NCI-H146 treated with DMSO at 0.1 percent for 48 hours (cell line): ENCODE results near the gene EIF3L.

Experiments used
- DNase-seq: peaks from one replicate; lab custom pipeline; 2025; ENCODE audit not compliant: unreplicated experiment; lab: John Stamatoyannopoulos, UW

EIF3L gene

GRCh38 chr22:37850801-37851200 is 1.6 kb downstream of the EIF3L start:
- no peak for DNase-seq

DNA sequence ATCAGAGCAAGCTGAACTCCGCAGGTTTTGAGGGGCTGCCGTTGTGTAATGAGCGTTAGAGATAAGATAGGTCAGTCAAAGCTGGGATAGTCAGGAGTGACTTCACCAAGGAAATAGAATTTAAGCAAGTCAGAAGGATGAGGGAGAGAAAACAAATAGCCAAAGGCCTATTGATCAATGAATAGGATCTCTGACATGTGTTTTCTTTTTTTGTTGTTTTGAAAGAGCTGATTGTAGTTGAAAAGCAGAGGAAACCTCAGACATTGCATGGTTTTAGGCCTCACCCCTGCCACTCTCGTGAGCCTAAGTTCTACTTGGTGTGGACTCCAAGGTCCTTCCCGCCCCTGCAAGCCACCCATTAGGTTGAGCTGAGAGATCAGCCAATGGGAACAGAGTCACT is 3.2 kb downstream of the EIF3L start:
- DNase-seq, result no peak

GRCh38 chr22:37854946-37855345 is 5.7 kb downstream of the EIF3L start:
- DNase-seq, result no peak

GRCh38 chr22:37855462-37855861 is 6.2 kb downstream of the EIF3L start:
- no peak for DNase-seq

- DNase-seq, result no peak
Measured at GRCh38 chr22:37860796-37861421, 11.7 kb downstream of the EIF3L start.

DNA sequence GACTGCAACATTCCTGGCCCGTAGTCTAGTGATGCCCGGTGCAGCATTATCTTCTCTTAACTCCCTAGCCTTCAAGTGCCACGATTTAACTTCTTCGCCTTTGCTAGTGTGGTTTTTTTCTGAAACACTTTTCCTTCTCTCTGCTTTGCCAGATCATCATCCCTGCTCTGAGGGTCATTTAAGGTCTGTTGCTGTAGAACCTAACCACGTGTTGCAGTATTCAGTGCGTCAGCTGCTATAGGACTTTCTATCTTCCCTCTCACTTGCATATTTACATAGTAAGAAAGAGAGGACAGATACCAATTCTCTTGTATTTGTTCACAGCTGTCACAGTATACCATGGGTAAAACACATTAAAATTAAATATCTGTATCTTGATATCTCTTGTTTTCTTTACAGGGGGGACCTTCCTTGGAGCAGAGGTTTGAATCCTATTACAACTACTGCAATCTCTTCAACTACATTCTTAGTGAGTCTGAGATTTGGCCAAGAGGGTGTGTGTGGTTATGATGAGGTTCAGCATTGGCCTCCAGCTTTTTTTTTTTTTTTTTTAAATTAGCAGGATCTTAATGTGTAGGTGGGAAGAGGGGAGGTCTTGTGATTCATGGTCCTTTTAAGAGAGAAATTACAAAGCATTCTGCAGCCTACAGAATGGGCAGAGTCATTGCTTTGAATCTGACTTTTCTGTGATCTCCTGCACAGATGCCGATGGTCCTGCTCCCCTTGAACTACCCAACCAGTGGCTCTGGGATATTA is 13.5 kb downstream of the EIF3L start:
- DNase-seq, result no peak

DNA sequence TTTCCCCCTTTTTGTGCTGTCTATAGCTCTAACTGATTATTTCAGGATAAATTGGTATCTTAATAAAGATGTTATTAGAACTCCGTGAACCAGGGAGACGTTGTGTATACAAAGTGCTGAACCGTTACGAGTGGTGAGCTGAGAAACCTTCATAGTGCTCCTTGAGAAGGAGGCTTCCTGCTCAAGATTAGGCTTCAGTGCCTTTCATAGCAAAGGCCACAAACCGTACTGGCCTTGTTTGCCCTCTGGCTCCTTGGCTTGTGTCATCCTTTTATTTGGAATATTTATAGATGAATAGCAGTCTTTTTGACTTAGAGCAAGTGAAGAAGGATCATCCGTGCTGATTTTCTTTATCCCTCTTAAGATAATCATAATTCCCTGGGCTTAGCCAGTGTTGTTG is 16.3 kb downstream of the EIF3L start:
- DNase-seq, result no peak

- no peak for DNase-seq
Measured at GRCh38 chr22:37870273-37870672, 21.1 kb downstream of the EIF3L start.

GRCh38 chr22:37880668-37881440 is 31.6 kb downstream of the EIF3L start:
- no peak for DNase-seq

- DNase-seq, result no peak
Measured at GRCh38 chr22:37884420-37884819, 35.2 kb downstream of the EIF3L start.

DNA sequence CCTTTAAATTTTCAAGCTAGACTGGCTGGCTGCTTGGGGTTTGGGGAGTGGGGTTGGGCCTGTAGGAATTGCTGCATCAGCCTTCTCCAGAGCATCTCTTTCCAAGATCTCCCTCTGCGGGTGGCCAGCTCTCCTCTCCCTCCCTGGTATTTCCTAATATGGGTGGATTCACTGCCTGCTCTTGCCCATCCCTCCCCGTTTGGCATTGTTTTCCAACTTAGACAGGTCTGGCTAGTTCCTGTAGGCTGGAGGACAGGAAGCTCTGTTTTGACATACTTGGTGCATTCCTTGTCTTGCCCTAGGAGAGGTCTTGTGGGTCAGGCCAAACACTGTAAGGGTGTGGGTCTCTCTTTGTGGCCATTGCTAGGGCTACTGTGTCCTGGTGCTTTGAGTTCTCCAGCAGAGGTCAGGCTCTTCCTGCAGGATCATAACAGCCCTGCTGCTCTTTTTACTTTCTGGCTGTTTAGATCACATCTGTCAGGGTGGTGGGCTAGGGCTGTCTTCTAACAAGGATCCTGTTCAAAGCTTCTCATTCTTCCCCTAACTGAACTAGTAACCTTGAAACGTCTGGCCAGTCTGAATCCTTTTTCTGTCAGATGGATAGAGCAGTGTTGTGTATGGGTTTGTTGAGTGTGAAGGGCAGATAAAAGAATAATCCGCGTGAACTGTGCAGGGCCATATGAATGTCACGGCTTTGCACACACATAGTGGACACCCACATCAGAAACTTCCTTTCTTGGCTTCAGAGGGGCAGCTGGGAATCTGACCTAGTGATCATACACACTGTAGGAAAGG is 38.6 kb downstream of the EIF3L start:
- no peak for DNase-seq

- DNase-seq, result no peak
Measured at GRCh38 chr22:37891926-37892325, 42.7 kb downstream of the EIF3L start.

DNA sequence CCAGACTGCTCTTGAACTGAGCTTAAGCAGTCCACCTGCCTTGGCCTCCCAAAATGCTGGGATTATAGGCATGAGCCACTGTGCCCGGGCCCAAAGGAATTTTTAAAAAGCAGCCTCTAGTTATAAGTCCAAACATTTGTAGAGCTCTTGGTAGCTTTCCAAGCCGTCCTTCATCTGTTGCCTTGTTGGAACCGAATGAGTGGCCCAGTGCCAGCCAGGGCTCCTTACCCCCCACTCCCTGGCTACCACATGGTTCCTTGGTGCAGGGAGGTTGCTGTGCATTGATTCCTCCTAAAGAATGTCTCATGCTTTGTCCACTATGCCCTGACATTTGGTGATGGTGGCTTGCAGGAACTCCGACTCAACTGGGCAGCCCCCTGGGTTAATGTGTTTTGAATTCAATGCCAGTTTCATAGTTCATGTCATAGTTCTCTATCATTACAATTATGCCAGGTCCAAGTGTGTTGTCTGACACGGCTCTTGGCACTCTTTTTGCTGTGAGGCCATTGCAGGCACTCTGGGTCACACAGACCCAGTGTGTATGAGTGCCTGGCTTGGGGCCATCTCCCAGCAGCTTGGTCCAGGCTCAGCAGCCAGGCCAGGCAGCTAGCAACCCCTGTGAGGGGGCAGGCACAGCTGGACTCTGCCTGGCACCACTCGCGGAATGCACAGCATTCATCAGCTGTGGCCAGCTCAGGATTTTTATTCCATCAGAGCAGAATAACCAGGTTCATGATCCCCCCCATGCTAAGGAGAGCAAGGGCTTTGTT is 43.5 kb downstream of the EIF3L start:
- no peak for DNase-seq

DNA sequence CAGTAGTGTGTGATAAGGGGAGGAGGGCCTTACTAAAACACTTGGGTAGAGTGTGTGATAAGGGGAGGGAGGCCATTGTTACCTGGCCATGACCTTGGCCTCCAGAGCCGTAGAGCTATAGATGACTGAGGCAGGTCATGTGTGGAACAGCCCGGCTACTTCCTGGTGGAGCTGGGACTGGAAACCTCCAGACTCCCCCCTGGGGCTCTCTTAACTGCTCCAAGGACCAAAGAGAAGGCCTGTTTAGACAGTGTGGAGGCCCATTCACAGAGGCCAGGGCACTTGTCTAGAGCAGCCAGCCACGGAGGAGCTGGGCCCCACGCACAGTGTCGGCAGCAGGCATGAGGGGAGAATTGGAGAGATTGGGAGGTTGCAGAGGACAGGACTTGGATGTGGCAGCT is 44.4 kb downstream of the EIF3L start:
- no peak for DNase-seq

GRCh38 chr22:37894939-37895670 is 45.9 kb downstream of the EIF3L start:
- DNase-seq, result no peak

DNA sequence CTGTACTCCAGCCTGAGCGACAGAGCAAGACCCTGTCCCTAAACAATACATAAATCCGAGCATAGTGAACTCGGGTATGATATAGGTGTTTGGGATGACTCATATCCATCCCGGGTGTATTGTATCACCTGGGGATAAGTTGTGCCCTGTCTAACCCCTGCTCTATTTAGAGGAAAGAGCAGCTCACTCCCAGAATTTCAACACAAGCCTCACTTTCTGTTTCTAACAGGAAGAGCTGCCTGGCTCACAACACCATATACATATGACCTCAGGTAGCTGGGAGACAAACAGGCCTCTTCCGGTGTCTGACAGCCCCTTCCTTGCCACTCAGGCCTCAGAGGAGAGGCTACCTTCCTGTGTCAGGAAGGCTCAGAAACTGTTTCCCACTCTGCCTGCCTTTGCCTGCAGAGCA is 47.0 kb downstream of the EIF3L start:
- no peak for DNase-seq

- no peak for DNase-seq
Measured at GRCh38 chr22:37896939-37897338, 47.7 kb downstream of the EIF3L start.

GRCh38 chr22:37897807-37898206 is 48.6 kb downstream of the EIF3L start:
- DNase-seq, result no peak

GRCh38 chr22:37898441-37899181 is 49.4 kb downstream of the EIF3L start:
- no peak for DNase-seq
